ENCODE results near the gene LY6G6F. TPM values are rescaled to one million over a fixed set of nuclear protein-coding genes. Genes with fewer than 3 reads are reported as not detected.

Gene LY6G6F
- total RNA-seq, 2 donors from 2014 or later = not detected

DNA sequence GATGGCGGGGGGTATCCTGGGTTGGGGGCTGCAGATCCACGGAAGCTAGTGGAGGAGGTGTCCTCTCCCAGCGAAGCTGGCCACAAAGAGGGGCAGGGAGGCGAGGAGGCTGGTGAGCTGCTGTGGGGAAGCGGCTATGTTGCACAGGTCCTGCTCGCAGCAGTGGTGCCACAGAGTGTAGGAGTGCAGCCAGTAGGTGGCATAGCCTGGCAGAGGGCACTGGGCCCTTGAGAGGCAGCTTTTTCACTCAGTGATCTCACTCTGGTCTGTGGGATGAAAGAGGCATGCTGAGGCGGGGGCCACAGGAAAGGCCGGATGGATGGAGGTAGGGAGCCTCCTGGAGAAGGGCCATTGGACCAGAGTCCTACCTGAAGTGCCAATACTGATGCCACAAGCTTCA lies 5.6 kb downstream of the LY6G6F start:
- ATAC-seq (ENCODE audit: insufficient number of reproducible peaks, low FRiP score, low read depth) (no peak), DNase-seq (ENCODE audit: low spot score) (no peak)
- TF ChIP-seq, protein P1, sequence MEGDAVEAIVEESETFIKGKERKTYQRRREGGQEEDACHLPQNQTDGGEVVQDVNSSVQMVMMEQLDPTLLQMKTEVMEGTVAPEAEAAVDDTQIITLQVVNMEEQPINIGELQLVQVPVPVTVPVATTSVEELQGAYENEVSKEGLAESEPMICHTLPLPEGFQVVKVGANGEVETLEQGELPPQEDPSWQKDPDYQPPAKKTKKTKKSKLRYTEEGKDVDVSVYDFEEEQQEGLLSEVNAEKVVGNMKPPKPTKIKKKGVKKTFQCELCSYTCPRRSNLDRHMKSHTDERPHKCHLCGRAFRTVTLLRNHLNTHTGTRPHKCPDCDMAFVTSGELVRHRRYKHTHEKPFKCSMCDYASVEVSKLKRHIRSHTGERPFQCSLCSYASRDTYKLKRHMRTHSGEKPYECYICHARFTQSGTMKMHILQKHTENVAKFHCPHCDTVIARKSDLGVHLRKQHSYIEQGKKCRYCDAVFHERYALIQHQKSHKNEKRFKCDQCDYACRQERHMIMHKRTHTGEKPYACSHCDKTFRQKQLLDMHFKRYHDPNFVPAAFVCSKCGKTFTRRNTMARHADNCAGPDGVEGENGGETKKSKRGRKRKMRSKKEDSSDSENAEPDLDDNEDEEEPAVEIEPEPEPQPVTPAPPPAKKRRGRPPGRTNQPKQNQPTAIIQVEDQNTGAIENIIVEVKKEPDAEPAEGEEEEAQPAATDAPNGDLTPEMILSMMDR (IDR thresholded peaks at IDR 0.05) = no peak
- Histone ChIP-seq H3K27ac (no peak overlapping the region), H3K4me3 (no peak overlapping the region), H3K4me1 (ENCODE audit: control insufficient read depth in 1 of 2, low read depth in 2 of 2) (no peaks in the 10 kb centered on the region), H3K36me3 (no peaks in the 10 kb centered on the region), H3K27me3 (replicated peaks; ENCODE audit: insufficient read depth) (no peaks in the 10 kb centered on the region), H3K9me3 (no peaks in the 10 kb centered on the region)

DNA sequence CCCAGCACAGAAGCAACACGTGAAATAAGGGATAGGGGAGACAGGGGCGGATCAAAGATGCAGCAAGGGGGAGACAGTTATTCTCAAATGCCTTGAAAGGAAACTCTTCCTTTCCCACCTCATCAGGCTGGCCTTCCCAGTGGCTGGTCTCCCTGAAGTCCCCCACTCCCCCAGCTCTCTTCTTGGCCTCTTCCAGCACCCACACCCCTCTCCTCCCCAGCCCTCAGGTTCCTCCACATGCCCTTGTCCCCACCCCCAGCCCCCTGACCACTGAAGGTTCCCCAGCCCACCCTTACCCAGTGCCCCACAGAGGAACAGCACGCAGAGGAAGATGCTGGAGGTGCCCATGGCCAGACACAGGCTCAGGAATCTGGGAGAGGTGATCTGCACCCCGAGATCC lies 6.8 kb downstream of the LY6G6F start:
- no peaks in the 10 kb centered on the region for H3K27me3 ChIP-seq (replicated peaks; ENCODE audit: insufficient read depth)
- H3K4me1 ChIP-seq (ENCODE audit: control insufficient read depth in 1 of 2, low read depth in 2 of 2) = no peaks in the 10 kb centered on the region
- H3K4me3 ChIP-seq = no peak overlapping the region
- DNase-seq (ENCODE audit: low spot score) (no peak), ATAC-seq (ENCODE audit: insufficient number of reproducible peaks, low FRiP score, low read depth) (no peak)
- H3K27ac ChIP-seq = no peak overlapping the region
- no peaks in the 10 kb centered on the region for H3K9me3 ChIP-seq
- TF ChIP-seq, protein P1 (IDR thresholded peaks at IDR 0.05) = no peak
- H3K36me3 ChIP-seq = no peaks in the 10 kb centered on the region

DNA sequence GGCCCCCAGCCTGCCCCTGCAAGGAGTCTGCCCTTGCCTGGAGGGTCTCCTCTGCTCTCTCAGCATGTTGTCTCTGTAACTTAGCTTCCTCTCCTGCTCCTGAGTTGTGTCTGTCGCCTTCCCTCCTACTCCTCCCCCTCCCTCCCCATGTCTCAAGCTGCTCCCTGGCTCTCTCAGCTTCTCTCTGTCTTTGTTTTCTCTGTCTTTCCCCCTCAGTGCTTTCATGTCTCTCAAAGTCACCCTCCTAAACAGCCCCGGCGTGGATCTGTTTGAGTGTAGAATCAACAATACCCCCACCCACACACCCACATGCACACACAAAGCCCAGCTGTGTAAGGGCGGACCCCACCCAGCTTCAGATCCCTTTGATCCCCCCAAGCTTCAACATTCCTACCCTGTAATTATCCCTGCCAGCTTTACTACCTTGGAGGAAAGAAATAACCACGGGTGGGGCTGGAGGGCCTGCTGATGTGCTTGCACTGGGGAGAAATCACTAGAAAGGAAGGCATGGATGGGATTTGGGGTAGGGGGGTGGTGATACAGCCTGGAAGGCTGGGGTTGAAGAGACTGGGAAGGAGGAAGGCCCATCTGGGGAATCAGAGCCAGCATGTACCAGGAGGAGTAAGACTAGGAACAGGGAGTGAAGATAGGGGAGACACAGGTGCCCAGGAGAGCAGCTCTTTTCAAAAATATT lies 7.5 kb downstream of the LY6G6F start:
- H3K27me3 ChIP-seq (replicated peaks; ENCODE audit: insufficient read depth) = no peaks in the 10 kb centered on the region
- TF ChIP-seq, protein P1 (IDR thresholded peaks at IDR 0.05) = no peak
- H3K27ac ChIP-seq = no peak overlapping the region
- H3K9me3 ChIP-seq = no peaks in the 10 kb centered on the region
- ATAC-seq (ENCODE audit: insufficient number of reproducible peaks, low FRiP score, low read depth) (no peak), DNase-seq (ENCODE audit: low spot score) (no peak)
- no peaks in the 10 kb centered on the region for H3K36me3 ChIP-seq
- H3K4me1 ChIP-seq (ENCODE audit: control insufficient read depth in 1 of 2, low read depth in 2 of 2) = no peaks in the 10 kb centered on the region
- no peak overlapping the region for H3K4me3 ChIP-seq

DNA sequence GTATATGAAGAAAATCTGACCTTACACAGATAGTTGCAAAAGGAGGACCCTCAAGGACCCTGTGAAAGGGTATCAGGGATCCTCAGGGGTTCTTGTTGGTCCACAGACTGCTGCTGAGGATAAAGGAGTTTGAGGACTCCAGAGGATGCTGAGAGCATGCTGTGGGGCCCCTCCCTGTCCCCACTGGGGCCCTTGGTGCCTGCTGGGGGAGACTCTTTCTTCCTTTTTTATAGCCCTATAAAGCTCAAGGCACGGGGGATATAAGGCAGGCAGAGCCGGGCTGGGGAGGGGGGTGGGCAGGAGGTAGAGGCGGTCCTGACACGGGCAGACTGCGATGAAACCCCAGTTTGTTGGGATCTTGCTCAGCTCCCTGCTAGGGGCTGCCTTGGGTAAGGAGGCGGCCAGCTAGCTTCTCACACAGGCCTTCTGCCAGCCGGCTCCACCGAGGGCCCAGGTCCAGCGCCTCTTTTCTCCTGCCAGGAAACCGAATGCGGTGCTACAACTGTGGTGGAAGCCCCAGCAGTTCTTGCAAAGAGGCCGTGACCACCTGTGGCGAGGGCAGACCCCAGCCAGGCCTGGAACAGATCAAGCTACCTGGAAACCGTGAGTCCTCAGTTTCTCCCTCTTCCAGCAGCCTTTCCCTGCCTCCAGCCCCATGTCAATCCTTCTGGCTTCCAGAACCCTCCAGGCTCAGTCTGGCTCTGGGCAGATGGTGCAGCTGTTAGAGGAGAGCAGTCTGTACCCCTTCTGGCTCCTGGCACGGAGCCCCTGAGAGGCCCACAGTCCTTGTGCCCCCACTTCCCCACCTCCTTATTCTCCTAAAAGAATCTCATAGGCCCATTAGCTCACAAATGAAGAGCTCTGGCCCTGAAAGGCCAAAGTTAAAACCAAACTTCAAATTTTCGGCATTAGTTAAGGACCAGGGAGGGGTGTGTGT lies 8.6 kb downstream of the LY6G6F start, which contains the start of gene LY6G6D:
TSS of gene LY6G6D (plus strand) at position 327 of the 937 bp plus-strand sequence. CDS start at position 335, 8 bp downstream.
- H3K4me3 ChIP-seq = no peak within 1 kb of the TSS
- ATAC-seq (ENCODE audit: insufficient number of reproducible peaks, low FRiP score, low read depth) (no peak), DNase-seq (ENCODE audit: low spot score) (no peak)
- no peaks in the 10 kb centered on the region for H3K9me3 ChIP-seq
- TF ChIP-seq, protein P1 (IDR thresholded peaks at IDR 0.05) = no peak
- H3K36me3 ChIP-seq = no peaks in the 10 kb centered on the region
- no peaks in the 10 kb centered on the region for H3K4me1 ChIP-seq (ENCODE audit: control insufficient read depth in 1 of 2, low read depth in 2 of 2)
- no peaks in the 10 kb centered on the region for H3K27me3 ChIP-seq (replicated peaks; ENCODE audit: insufficient read depth)
- H3K27ac ChIP-seq = no peak within 1 kb of the TSS
